Measurements from ENCODE around the gene TNS4. TPM values are rescaled to one million over a fixed set of nuclear protein-coding genes. Genes with fewer than 3 reads are reported as not detected.

Gene TNS4
- total and polyA plus RNA-seq, 2 experiments from 2014 or later, result 0.20 TPM; not detected in 1

DNA sequence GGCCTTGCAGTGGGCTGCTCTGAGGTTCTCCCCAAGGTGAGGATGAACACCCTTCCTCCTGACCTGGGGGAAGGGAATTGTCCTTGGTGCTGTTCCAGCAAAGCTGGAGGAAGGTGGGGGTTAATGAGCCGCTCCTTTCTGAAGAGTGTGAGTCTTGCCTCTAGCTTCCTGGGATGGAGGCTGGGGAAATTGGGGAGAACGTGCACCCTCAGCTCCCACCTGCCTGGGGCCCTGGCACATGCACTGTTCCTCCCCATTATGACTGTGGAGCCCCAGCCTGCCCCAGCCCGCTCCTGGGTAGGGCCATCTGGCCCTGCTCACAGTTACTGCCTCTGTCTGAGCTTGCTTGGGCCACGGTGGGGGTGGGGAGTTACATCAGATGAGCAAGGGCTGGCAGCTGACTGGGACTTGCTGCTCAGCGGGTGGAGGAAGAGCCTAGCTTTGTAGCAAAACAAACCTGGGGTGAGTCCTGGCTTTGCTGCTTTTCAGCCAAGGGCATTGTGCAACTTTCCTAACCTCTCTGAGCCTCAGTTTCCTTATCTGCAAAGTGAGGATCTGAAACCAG, 11.1 kb downstream of the TNS4 start:
- Histone ChIP-seq H3K4me3 (0 out of 2 replicates have a peak overlapping the region, but pooled peaks have one; percentile 1), H3K4me1 (ENCODE audit: insufficient read depth) (peaks cover 47% of the 10 kb centered on the region), H3K9ac (peak overlapping the region; percentile 68), H3K27me3 (replicated peaks; ENCODE audit: insufficient read depth) (no peaks in the 10 kb centered on the region), H3K27ac (peak overlapping the region; percentile 69), H3K4me2 (ENCODE audit: unreplicated experiment) (peak overlapping the region; percentile 44), H3K9me2 (ENCODE audit: insufficient read depth) (no peaks in the 10 kb centered on the region), H3K79me2 (ENCODE audit: insufficient read depth) (no peaks in the 10 kb centered on the region), H2AFZ (peak overlapping the region; percentile 31), H3K36me3 (ENCODE audit: low read depth) (no peaks in the 10 kb centered on the region), H4K20me1 (ENCODE audit: insufficient read depth) (no peaks in the 10 kb centered on the region), H3F3A (ENCODE audit: insufficient read depth) (peaks cover 39% of the 10 kb centered on the region), H3K9me3 (ENCODE audit: low read depth) (no peaks in the 10 kb centered on the region)
- 19 to 27% methylated on average over 5 of the region's 5 CpGs for WGBS, 2 experiments (ENCODE audit: low coverage in 1 of 2, low lambda C conversion rate in 2 of 2, missing lambda C conversion rate in 2 of 2)
- in situ Hi-C loops (cut with MboI), result no loop called here
- DNase-seq, result peak; percentile 92
- TF ChIP-seq EZH2phosphoT487 (IDR thresholded peaks at IDR 0.05; ENCODE audit: insufficient read depth, low read depth) (no peak), EZH2 (IDR thresholded peaks at IDR 0.05; ENCODE audit: insufficient read depth, poor library complexity, severe bottlenecking) (no peak)

DNA sequence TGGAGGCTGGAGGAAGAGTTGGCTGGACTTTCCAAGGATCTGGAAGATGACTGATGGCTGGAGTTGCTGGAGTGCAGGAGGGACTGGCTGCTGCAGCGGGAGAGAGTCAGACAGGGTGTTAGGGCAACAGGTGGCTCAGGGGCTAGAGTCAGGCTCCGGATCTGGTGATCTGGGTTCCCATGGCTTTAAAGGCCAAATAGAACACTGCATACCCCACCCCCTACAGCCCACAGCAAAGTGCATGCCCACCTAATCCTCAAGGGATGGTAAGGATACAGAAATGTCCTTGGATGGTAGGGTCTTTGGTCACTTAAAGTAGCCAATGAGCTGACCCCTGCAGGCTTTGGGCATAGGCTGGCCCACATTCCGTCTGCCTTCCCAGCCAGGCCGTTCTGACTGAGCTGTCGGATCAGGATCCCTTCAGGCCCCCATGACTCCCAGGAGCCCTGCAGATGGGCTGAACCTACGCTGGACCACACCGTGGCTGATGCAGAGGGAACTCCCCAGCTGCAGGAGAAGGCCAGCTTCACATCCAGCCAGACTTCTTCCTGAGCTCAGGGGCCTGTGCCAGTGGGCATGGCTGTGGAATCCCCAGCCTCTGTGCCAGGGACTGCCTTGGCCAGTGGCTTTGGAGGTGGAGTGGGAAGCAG, 13.9 kb downstream of the TNS4 start:
- Histone ChIP-seq H2AFZ (no peak overlapping the region), H3K79me2 (ENCODE audit: insufficient read depth) (no peaks in the 10 kb centered on the region), H3K4me2 (ENCODE audit: unreplicated experiment) (peak overlapping the region; percentile 63), H3K4me1 (ENCODE audit: insufficient read depth) (peaks cover 58% of the 10 kb centered on the region), H3K27me3 (replicated peaks; ENCODE audit: insufficient read depth) (no peaks in the 10 kb centered on the region), H3K4me3 (no peak overlapping the region), H3K9me2 (ENCODE audit: insufficient read depth) (no peaks in the 10 kb centered on the region), H3K27ac (peak overlapping the region; percentile 99), H3K36me3 (ENCODE audit: low read depth) (no peaks in the 10 kb centered on the region), H3K9me3 (ENCODE audit: low read depth) (no peaks in the 10 kb centered on the region), H3K9ac (peak overlapping the region; percentile 80; the same call in 1 of the 2 replicates), H3F3A (ENCODE audit: insufficient read depth) (peaks cover 42% of the 10 kb centered on the region), H4K20me1 (ENCODE audit: insufficient read depth) (no peaks in the 10 kb centered on the region)
- DNase-seq, result no peak
- in situ Hi-C loops (cut with MboI), result no loop called here
- 74 to 75% methylated on average over 7 of the region's 7 CpGs for WGBS, 2 experiments (ENCODE audit: low coverage in 1 of 2, low lambda C conversion rate in 2 of 2, missing lambda C conversion rate in 2 of 2)
- no peak for TF ChIP-seq EZH2 (IDR thresholded peaks at IDR 0.05; ENCODE audit: insufficient read depth, poor library complexity, severe bottlenecking)
- TF ChIP-seq EZH2phosphoT487 (IDR thresholded peaks at IDR 0.05; ENCODE audit: insufficient read depth, low read depth), result no peak

DNA sequence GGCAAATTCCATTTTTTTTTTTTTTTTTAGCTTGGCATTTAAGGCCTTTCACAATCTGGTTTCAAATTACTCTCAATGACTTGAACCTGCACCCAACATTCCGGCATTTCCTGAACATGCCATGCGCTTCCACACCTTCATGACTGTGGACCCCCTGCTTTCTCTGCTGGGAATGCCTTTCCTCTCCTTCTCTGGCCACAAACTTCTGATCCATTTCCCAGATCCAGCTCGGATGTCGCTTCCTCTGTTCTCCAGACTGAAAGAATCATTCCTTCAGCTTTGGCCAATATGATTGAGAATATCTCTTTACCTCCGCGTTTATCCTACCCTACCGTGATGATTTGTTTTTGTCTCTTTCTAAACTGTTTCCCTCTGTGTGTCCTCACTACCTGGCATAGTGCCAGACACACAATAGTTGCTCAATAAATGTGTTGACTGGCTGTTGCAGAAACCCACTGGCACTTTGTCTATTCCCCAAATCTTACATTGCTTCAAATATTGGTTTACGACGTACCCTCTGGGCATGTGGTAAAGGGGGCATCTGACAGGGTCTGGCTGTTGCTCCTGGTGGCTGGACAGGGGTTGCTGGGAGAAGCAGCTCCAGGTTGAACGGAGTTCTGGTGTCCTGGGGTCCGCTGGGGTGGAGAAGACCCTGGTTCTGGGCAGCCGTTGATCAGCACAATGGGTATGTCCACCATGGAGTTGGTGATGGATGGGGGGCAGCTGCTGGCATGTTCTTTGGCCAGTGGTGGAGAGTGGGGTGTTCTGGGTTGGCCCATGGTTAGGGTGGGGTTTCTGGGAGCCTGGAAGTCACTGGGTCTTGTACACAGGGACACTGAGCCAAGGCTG, 14.7 kb downstream of the TNS4 start:
- H3K9me2 ChIP-seq (ENCODE audit: insufficient read depth), result no peaks in the 10 kb centered on the region
- H3K36me3 ChIP-seq (ENCODE audit: low read depth), result no peaks in the 10 kb centered on the region
- peak overlapping the region; percentile 52 for H3K4me3 ChIP-seq
- peaks cover 58% of the 10 kb centered on the region for H3K4me1 ChIP-seq (ENCODE audit: insufficient read depth)
- no peaks in the 10 kb centered on the region for H3K9me3 ChIP-seq (ENCODE audit: low read depth)
- peaks cover 42% of the 10 kb centered on the region for H3F3A ChIP-seq (ENCODE audit: insufficient read depth)
- 28 to 32% methylated on average over 12 of the region's 12 CpGs for WGBS, 2 experiments (ENCODE audit: low coverage in 1 of 2, low lambda C conversion rate in 2 of 2, missing lambda C conversion rate in 2 of 2)
- DNase-seq, result peak; percentile 88
- no peaks in the 10 kb centered on the region for H3K27me3 ChIP-seq (replicated peaks; ENCODE audit: insufficient read depth)
- peak overlapping the region; percentile 99 for H3K27ac ChIP-seq
- peak overlapping the region; percentile 39; the same call in 1 of the 2 replicates for H2AFZ ChIP-seq
- TF ChIP-seq EZH2 (IDR thresholded peaks at IDR 0.05; ENCODE audit: insufficient read depth, poor library complexity, severe bottlenecking), result no peak
- no peak for TF ChIP-seq EZH2phosphoT487 (IDR thresholded peaks at IDR 0.05; ENCODE audit: insufficient read depth, low read depth)
- no peaks in the 10 kb centered on the region for H4K20me1 ChIP-seq (ENCODE audit: insufficient read depth)
- peak overlapping the region; percentile 80 for H3K9ac ChIP-seq
- H3K79me2 ChIP-seq (ENCODE audit: insufficient read depth), result no peaks in the 10 kb centered on the region
- in situ Hi-C loops (cut with MboI), result no loop called here
- peak overlapping the region; percentile 63 for H3K4me2 ChIP-seq (ENCODE audit: unreplicated experiment)

DNA sequence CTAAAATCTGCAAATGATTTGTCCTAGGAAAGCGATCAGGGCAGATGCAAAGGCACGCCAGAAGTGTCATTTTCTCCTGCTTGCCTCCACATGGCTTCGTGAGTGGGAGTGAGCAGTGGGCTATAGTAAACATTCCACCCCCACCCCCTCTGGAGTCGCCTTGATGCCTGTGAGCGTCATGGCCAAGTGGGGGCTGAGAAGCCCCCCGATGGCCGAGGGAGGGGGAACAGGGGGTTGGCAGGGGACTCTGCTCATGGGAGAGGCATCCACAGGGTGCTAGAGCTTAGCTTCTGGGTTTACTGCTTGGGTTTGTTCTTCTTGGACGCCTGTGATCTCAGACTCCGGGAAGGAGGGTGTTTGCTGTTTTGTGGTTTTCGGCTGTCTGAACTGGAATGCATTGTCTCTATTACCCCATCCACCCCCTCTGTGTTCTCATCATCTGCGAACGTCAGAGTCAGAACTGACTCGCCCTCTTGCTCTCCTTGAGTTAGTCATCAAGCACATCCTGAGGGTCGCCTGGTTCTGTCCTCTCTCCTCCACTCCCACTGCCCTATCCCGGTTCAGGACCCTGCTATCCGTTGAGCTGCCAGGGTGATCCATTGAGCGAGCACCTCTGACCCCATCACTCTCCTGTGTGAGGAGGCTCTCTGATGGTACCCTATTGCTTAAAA, 15.4 kb downstream of the TNS4 start:
- no peaks in the 10 kb centered on the region for H4K20me1 ChIP-seq (ENCODE audit: insufficient read depth)
- H3K4me2 ChIP-seq (ENCODE audit: unreplicated experiment), result peak overlapping the region; percentile 63
- DNase-seq, result peak; percentile 98
- WGBS, 2 experiments (ENCODE audit: low coverage in 1 of 2, low lambda C conversion rate in 2 of 2, missing lambda C conversion rate in 2 of 2), result 1 to 2% methylated on average over 16 to 17 of the region's 17 CpGs
- H3K27me3 ChIP-seq (replicated peaks; ENCODE audit: insufficient read depth), result no peaks in the 10 kb centered on the region
- peaks cover 40% of the 10 kb centered on the region for H3F3A ChIP-seq (ENCODE audit: insufficient read depth)
- peaks cover 57% of the 10 kb centered on the region for H3K4me1 ChIP-seq (ENCODE audit: insufficient read depth)
- H3K27ac ChIP-seq, result peak overlapping the region; percentile 99
- TF ChIP-seq EZH2 (IDR thresholded peaks at IDR 0.05; ENCODE audit: insufficient read depth, poor library complexity, severe bottlenecking), result no peak
- TF ChIP-seq EZH2phosphoT487 (IDR thresholded peaks at IDR 0.05; ENCODE audit: insufficient read depth, low read depth), result peak; percentile 76; the same call in 1 of the 2 replicates
- no peaks in the 10 kb centered on the region for H3K36me3 ChIP-seq (ENCODE audit: low read depth)
- in situ Hi-C loops (cut with MboI), result no loop called here
- H2AFZ ChIP-seq, result peak overlapping the region; percentile 39; the same call in 1 of the 2 replicates
- H3K9me2 ChIP-seq (ENCODE audit: insufficient read depth), result no peaks in the 10 kb centered on the region
- H3K79me2 ChIP-seq (ENCODE audit: insufficient read depth), result no peaks in the 10 kb centered on the region
- no peaks in the 10 kb centered on the region for H3K9me3 ChIP-seq (ENCODE audit: low read depth)
- H3K4me3 ChIP-seq, result peak overlapping the region; percentile 52
- H3K9ac ChIP-seq, result peak overlapping the region; percentile 80

Measured in GM23248 (cell line).